ENCODE results near the gene BUD23.

BUD23 gene

DNA sequence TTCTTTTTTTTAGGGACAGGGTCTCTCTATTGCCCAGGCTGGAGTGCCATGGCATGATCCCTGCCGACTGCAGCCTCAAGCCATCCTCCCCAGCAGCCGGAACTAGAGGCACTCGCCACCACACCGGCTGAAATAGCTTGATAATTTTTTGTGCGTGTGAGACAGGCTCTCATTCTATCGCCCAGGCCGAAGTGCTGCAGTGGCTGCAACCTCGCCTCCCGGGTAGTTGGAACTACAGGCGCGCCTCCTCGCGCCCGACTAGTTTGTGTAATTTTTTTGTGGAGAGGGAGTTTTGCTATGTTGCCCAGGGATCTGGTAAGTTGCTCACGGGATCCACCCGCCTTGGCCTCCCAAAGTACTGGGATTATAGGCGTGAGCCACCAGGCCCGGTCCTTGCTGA, 1.9 kb downstream of the BUD23 start:
- DNase-seq (ENCODE audit: low read depth) = no peak
- TF ChIP-seq, protein P1, sequence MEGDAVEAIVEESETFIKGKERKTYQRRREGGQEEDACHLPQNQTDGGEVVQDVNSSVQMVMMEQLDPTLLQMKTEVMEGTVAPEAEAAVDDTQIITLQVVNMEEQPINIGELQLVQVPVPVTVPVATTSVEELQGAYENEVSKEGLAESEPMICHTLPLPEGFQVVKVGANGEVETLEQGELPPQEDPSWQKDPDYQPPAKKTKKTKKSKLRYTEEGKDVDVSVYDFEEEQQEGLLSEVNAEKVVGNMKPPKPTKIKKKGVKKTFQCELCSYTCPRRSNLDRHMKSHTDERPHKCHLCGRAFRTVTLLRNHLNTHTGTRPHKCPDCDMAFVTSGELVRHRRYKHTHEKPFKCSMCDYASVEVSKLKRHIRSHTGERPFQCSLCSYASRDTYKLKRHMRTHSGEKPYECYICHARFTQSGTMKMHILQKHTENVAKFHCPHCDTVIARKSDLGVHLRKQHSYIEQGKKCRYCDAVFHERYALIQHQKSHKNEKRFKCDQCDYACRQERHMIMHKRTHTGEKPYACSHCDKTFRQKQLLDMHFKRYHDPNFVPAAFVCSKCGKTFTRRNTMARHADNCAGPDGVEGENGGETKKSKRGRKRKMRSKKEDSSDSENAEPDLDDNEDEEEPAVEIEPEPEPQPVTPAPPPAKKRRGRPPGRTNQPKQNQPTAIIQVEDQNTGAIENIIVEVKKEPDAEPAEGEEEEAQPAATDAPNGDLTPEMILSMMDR (conservative IDR thresholded peaks at IDR 0.05; ENCODE audit: control insufficient read depth, insufficient read depth, low read depth, low read length) = no peak
- no peak overlapping the region for H3K4me3 ChIP-seq (ENCODE audit: control insufficient read depth, low read depth, low read length)

DNA sequence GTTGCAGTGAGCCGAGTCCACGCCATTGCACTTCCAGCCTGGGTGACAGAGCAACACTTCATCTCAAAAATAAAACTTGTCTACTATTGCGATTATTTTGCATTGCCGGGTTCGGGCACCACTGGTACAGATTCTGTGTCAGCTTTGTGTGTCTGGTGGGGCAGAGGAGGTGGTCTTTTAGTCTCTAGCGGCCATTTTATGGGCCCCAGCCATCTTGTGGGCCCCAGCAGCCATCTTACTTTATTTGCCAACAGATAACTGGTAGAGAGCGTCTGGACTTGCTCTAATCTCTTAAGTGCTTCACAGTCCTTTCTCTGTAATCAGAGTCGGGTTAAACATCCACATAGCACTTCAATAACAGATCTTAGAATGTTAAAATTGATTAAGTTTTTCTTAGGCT, 4.9 kb downstream of the BUD23 start:
- TF ChIP-seq, protein P1 (conservative IDR thresholded peaks at IDR 0.05; ENCODE audit: control insufficient read depth, insufficient read depth, low read depth, low read length) = no peak
- DNase-seq (ENCODE audit: low read depth) = no peak
- H3K4me3 ChIP-seq (ENCODE audit: control insufficient read depth, low read depth, low read length) = no peak overlapping the region

DNA sequence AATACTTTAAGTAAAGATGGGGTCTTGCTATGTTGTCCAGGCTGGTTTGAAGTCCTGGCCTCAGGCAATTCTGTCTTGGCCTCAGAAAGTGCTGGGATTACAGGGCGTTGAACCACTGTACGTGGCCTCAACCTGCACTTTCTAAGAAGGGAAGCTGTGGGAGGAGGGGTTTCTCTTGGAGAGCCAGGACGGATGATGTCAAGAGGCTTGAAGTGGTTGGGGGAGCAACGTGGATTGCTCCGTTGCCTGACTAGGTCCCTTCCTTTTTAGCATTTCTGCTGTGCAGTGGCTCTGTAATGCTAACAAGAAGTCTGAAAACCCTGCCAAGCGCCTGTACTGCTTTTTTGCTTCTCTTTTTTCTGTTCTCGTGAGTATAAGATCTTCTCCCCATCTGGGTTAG, 7.2 kb downstream of the BUD23 start:
- H3K4me3 ChIP-seq (ENCODE audit: control insufficient read depth, low read depth, low read length) = no peak overlapping the region
- TF ChIP-seq, protein P1 (conservative IDR thresholded peaks at IDR 0.05; ENCODE audit: control insufficient read depth, insufficient read depth, low read depth, low read length) = no peak
- DNase-seq (ENCODE audit: low read depth) = no peak

DNA sequence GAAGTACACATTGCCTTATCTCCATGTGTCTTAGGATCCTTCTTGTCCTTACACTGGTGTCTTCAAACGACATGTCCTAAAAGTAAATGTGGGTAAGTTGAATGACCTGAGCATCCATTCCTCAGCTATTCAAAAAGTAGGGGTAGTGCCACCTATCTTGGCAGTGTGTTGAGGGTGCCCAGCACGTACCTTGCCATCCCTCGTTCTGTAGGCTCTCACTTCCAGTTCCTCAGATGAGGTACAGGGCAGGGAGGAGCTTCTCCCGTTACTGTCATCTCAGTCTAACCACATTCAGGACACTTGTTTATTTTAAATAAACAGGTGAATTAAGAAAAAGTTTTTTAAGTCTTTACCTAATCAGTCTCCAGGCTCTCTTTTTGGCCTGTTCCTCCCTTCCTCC, 13.0 kb downstream of the BUD23 start:
- H3K4me3 ChIP-seq (ENCODE audit: control insufficient read depth, low read depth, low read length) = no peak overlapping the region
- TF ChIP-seq, protein P1 (conservative IDR thresholded peaks at IDR 0.05; ENCODE audit: control insufficient read depth, insufficient read depth, low read depth, low read length) = no peak
- no peak for DNase-seq (ENCODE audit: low read depth)

DNA sequence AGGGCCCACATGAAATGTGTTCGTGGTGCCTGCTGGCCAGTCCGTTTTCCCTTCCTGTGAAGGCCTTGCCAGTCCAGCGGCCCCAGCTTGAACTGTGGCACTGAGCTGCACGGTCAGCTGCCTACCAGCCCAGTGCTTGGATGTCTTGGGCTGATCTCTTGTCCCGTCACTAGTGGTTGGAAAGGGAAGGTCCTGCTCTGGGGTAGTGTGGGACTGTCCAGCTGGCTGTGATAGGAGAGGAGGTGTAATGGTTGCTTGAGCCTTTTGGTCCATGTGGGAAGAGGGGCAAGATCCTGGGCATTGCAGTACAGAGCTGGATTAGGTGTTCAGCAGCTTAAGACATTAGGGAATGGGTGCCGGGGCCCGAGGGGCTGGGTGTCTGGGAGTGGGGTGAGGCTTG, 15.0 kb downstream of the BUD23 start:
- no peak overlapping the region for H3K4me3 ChIP-seq (ENCODE audit: control insufficient read depth, low read depth, low read length)
- TF ChIP-seq, protein P1 (conservative IDR thresholded peaks at IDR 0.05; ENCODE audit: control insufficient read depth, insufficient read depth, low read depth, low read length) = no peak
- no peak for DNase-seq (ENCODE audit: low read depth)

DNA sequence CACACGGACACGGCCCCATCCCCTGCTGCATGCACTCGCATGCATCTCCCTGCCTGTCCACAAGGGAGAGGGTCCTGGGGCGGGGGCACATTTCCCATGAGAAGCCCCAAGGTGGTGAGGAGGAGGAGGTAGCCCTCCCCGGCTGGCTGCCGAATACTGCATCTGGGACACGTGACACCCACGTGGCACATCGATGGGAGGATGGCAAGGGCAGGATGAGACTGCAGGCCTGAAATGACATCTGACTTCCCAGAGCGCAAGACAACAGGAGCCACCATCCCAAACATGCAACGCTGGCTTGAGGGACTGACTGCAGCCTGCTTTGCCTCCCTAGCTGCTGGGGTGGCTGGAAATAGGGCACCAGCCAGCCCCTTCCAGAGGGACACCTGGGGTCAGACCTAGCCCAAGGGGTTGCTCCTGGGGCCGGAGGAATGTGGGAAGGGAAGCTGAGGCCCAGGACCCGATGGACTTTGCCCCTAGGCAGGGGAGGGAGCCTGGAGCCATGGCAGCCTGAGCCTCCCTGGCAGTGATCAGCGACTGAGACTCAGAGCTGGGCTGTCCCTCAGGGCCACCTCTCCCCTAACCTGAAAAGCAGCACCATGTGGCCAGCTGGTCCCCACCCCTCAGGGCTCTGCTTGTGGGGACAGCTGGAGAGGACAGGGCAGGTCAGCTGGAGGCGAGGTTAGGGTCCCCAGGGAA, 16.1 kb downstream of the BUD23 start:
- no peak for DNase-seq (ENCODE audit: low read depth)
- H3K4me3 ChIP-seq (ENCODE audit: control insufficient read depth, low read depth, low read length) = no peak overlapping the region
- TF ChIP-seq, protein P1 (conservative IDR thresholded peaks at IDR 0.05; ENCODE audit: control insufficient read depth, insufficient read depth, low read depth, low read length) = no peak

DNA sequence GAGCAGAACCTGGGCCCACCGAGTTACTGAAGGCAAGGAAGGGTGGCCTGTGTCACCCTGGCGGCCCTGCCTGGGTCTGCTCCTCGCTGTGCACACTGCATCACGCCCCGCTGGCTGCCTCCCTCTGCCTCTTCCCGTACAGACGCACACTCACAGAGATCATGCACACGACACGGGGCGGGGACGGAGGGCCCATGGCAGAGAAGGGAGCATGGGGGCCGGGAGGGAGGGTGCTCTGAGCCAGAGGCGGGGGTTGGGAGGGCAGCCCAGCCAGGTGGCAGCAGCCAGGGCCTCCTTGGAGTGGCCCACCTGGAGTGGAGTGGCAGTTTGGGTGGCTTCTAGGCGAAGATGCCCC, 16.6 kb downstream of the BUD23 start:
- TF ChIP-seq, protein P1 (conservative IDR thresholded peaks at IDR 0.05; ENCODE audit: control insufficient read depth, insufficient read depth, low read depth, low read length) = no peak
- DNase-seq (ENCODE audit: low read depth) = no peak
- H3K4me3 ChIP-seq (ENCODE audit: control insufficient read depth, low read depth, low read length) = no peak overlapping the region

All from fibroblast of mammary gland (primary cell).